BJ (cell line): Measurements from ENCODE around the gene SBF2. TPM values are rescaled to one million over a fixed set of nuclear protein-coding genes. Genes with fewer than 3 reads are reported as not detected.

Source experiments
- CTCF ChIA-PET: fragments of 350-600 bp; formaldehyde crosslinking; extraction: SDS; loops from one replicate; lab custom pipeline; 2021; ENCODE audit warnings: antibody characterized with exemption, inconsistent platforms; lab: Yijun Ruan, JAX
- POLR2A ChIA-PET: fragments of 300-600 bp; sonication (Branson Sonifier 250); formaldehyde crosslinking; extraction: SDS; loops from one replicate; lab custom pipeline; 2021; ENCODE audit warnings: antibody characterized with exemption; lab: Charles Lee
- DNase-seq: peaks from one replicate; pipeline ENCODE4 v3.0.0-alpha.2; 2011; ENCODE audit warnings: low read depth
- H3K27me3 ChIP-seq: 2 replicates; pipeline ENCODE4 v1.6.0; 2011; ENCODE audit warnings: low read length; ENCODE audit not compliant: control insufficient read depth, insufficient read depth
- H3K36me3 ChIP-seq: 2 replicates; pipeline ENCODE4 v1.5.1; 2011; ENCODE audit warnings: low read length; ENCODE audit not compliant: control insufficient read depth, insufficient read depth
- H3K4me3 ChIP-seq: 2 replicates; pipeline ENCODE4 v1.5.1; 2011; ENCODE audit warnings: low read depth, mild to moderate bottlenecking, control low read depth, low read length
- polyA plus RNA-seq: library from polyadenylated mRNA; depleted of rRNA; stranded (reverse); fragments of >200 nt; gene quantifications from 2 replicates; pipeline ENCODE4 v1.2.3, GENCODE V29; 2011
- TF ChIP-seq, protein P1 (sequence below): IDR thresholded peaks from 2 replicates; pipeline ENCODE4 v1.5.1; 2011; ENCODE audit warnings: low read depth, mild to moderate bottlenecking, control low read depth, inconsistent platforms, low read length, moderate library complexity; ENCODE audit not compliant: insufficient read depth

Gene SBF2
- polyA plus RNA-seq, 1 experiment = 33.8 TPM

DNA sequence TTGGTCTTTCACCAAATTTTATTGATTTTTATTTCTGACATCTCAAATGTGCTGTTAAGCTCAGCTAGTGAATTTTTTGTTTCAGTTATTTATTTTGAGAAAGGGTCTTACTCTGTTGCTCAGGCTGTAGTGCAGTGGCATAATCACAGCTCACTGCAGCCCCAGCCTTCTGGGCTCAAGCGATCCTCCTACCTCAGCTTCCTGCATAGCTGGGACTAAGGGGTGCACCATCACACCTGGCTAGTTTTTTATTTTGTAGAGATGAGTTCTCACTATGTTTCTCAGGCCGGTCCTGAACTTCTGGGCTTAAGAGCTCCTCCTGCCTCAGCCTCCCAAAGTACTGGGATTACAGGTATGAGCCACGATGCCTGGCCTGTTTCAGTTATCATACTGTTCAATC is 282.0 kb downstream of the SBF2 start:
- H3K4me3 ChIP-seq = no peak overlapping the region
- POLR2A ChIA-PET = no interaction called here
- H3K36me3 ChIP-seq = no peaks in the 10 kb centered on the region; the same call in 1 of the 2 replicates
- TF ChIP-seq, protein P1, sequence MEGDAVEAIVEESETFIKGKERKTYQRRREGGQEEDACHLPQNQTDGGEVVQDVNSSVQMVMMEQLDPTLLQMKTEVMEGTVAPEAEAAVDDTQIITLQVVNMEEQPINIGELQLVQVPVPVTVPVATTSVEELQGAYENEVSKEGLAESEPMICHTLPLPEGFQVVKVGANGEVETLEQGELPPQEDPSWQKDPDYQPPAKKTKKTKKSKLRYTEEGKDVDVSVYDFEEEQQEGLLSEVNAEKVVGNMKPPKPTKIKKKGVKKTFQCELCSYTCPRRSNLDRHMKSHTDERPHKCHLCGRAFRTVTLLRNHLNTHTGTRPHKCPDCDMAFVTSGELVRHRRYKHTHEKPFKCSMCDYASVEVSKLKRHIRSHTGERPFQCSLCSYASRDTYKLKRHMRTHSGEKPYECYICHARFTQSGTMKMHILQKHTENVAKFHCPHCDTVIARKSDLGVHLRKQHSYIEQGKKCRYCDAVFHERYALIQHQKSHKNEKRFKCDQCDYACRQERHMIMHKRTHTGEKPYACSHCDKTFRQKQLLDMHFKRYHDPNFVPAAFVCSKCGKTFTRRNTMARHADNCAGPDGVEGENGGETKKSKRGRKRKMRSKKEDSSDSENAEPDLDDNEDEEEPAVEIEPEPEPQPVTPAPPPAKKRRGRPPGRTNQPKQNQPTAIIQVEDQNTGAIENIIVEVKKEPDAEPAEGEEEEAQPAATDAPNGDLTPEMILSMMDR = no peak
- DNase-seq = no peak
- CTCF ChIA-PET = no interaction called here
- no peaks in the 10 kb centered on the region for H3K27me3 ChIP-seq

DNA sequence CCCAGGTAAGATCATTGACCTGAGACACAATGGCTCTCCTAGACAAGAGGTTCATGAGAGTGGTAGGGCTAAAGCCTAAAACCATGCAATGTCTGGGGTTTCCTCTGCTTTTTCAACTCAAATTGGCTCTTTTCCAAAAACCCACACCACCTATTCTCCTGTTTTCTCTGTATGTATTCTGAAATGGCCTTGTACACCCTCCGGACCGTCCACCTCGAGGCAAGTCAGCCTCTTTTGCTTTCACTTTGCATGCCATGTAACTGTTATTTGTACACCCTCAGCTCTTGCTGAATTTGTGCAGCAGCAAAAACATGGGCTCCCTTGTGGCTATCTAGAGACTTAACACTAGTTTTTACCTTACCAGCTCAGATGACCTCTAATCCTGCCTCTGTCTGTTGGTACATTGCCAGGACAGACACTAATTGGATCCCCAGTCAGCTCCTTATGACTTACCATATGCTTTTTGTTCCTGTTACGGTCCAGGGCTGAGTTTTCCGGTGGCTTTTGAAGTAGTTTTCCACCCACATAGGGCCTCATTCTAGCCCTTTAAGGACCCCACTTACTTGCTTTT is 288.0 kb downstream of the SBF2 start:
- Histone ChIP-seq H3K4me3 (no peak overlapping the region), H3K36me3 (no peaks in the 10 kb centered on the region), H3K27me3 (no peaks in the 10 kb centered on the region)
- no peak for DNase-seq
- TF ChIP-seq, protein P1 = no peak
- ChIA-PET CTCF (no interaction called here), POLR2A (no interaction called here)

DNA sequence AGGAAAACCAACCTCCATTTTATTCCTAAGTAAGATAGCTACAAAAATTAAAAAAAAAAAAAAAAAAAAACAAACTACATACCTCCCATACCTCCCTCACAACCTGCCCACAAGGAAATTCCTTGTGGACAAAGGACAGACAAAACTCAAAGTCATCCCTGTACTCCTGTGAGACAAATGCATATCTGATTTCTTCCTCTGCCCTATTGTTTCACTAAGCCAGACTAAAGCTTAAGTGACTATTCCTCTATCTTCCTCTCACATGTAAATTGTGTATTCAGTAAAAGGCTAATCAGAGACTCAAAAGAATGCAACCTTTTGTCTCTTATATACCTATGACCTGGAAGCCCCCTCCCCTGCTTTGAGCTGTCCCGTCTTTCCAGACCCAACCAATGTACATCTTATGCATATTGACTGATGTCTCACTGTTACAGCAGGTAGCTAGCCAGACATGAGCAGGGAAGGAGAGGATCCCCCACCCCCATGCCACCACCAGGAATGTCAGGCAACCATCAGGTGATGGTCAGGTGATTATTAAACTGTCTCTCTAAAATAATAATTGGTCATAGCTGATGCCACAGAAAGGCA is 289.4 kb downstream of the SBF2 start:
- POLR2A ChIA-PET = interaction anchor here (0.6 to 0.7 kb wide), 4 partner anchors 17 to 300 kb away, joined by 3 to 5 read pairs (median 4); no protein-coding TSS in a partner anchor
- Histone ChIP-seq H3K36me3 (no peaks in the 10 kb centered on the region), H3K4me3 (no peak overlapping the region), H3K27me3 (no peaks in the 10 kb centered on the region)
- CTCF ChIA-PET = interaction anchor here (1.3 kb wide), 1 partner anchor 160 kb away, joined by 3 read pairs; no protein-coding TSS in a partner anchor
- TF ChIP-seq, protein P1 = no peak
- no peak for DNase-seq

DNA sequence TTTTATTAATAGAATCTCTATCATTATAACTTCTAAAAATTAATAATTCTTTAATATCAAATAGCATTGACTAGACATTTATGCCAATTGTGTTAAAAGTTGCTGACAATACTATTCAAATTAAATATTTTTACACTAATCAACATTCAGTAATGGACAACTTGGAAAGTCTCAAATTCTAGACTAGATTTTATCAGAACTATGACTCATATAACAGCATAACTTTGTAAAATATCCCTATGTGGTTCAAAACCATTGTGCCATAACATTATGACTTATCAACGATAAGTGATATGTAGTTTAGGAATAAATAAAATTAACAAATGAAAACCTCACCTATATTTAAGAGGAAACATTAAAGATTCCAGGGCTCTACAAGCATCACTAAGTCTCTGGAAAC is 291.8 kb downstream of the SBF2 start:
- no peak overlapping the region for H3K4me3 ChIP-seq
- TF ChIP-seq, protein P1 = no peak
- POLR2A ChIA-PET = no interaction called here
- DNase-seq = no peak
- no peaks in the 10 kb centered on the region for H3K27me3 ChIP-seq
- peaks cover 2% of the 10 kb centered on the region; the same call in 1 of the 2 replicates for H3K36me3 ChIP-seq
- CTCF ChIA-PET = no interaction called here

DNA sequence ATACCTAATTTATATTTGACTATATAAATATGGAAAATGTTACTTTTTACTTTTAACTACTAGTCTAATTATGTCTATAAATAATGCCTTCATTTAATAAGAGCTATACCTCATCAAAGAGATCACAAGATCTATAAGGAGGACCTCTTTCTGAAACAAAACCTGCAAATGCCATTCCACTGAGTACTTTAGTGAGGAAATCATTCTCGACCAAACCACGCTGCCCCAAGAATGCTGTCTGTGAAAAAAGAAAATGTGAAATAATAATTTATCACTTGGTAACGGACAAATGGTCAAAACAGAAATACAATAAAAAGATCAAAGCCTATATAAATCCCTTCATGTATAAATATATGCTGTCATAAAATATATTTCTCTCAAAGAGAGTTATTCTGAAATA is 301.7 kb downstream of the SBF2 start:
- Histone ChIP-seq H3K4me3 (no peak overlapping the region), H3K36me3 (no peaks in the 10 kb centered on the region), H3K27me3 (no peaks in the 10 kb centered on the region)
- TF ChIP-seq, protein P1 = no peak
- POLR2A ChIA-PET = no interaction called here
- no peak for DNase-seq
- CTCF ChIA-PET = no interaction called here
